RWPE2 (cell line): ENCODE data around the gene LBHD1.
"Not testable (repeated sequence)": the region's sequence is repeated elsewhere in the genome, so short reads cannot be mapped to it uniquely, and the experiment has no call there.

ENCODE experiments used
- ATAC-seq: fragments of 200-7000 bp; cut with Tn5 transposase; 3 replicates; pipeline ENCODE4 v1.9.1; 2021; ENCODE audit warnings: low read depth
- DNase-seq: peaks from one replicate; pipeline ENCODE4 v3.0.0-alpha.2; 2020; ENCODE audit warnings: low spot score
- H3K27ac ChIP-seq: fragments of 450-650 bp; 2 replicates; pipeline ENCODE4 v1.5.1; 2017; ENCODE audit warnings: mild to moderate bottlenecking; ENCODE audit not compliant: poor library complexity, severe bottlenecking
- H3K27me3 ChIP-seq: fragments of 250-450 bp; sonication (Bioruptor Pico); 2 replicates; pipeline ENCODE4 v1.5.1; 2021; ENCODE audit warnings: mild to moderate bottlenecking, moderate library complexity; ENCODE audit not compliant: insufficient read depth, poor library complexity, severe bottlenecking
- H3K36me3 ChIP-seq: fragments of 250-450 bp; sonication (Bioruptor Pico); 2 replicates; pipeline ENCODE4 v1.5.1; 2020; ENCODE audit warnings: low read depth, mild to moderate bottlenecking, moderate library complexity
- H3K4me1 ChIP-seq: fragments of 250-450 bp; sonication (Bioruptor Pico); 2 replicates; pipeline ENCODE4 v1.5.1; 2021; ENCODE audit warnings: mild to moderate bottlenecking, moderate library complexity; ENCODE audit not compliant: insufficient read depth, poor library complexity, severe bottlenecking
- H3K4me3 ChIP-seq: fragments of 250-450 bp; sonication (Bioruptor Pico); 2 replicates; pipeline ENCODE4 v1.5.1; 2021; ENCODE audit warnings: mild to moderate bottlenecking, moderate library complexity; ENCODE audit not compliant: severe bottlenecking
- H3K9me3 ChIP-seq: fragments of 250-450 bp; sonication (Bioruptor Pico); 2 replicates; pipeline ENCODE4 v1.5.1; 2021; ENCODE audit warnings: mild to moderate bottlenecking, moderate library complexity; ENCODE audit not compliant: severe bottlenecking
- CTCF ChIP-seq: fragments of 450-650 bp; IDR thresholded peaks from one replicate; pipeline ENCODE4 v1.5.1; 2017; ENCODE audit warnings: mild to moderate bottlenecking, moderate library complexity; ENCODE audit not compliant: poor library complexity, severe bottlenecking

Gene LBHD1

GRCh38 chr11:62621567-62622470, 50.2 kb downstream of the LBHD1 start, which contains the start of gene B3GAT3:
B3GAT3 (minus strand) TSS chr11:62621986; CDS start chr11:62621947, 39 bp downstream.
- peak within 1 kb of the TSS; percentile 84 for H3K27ac ChIP-seq
- no peak for TF ChIP-seq CTCF

GRCh38 chr11:62621027-62621566, 51.0 kb downstream of the LBHD1 start:
- Histone ChIP-seq H3K27ac (peak overlapping the region; percentile 84), H3K27me3 (no peaks in the 10 kb centered on the region), H3K9me3 (no peaks in the 10 kb centered on the region), H3K36me3 (peaks cover 12% of the 10 kb centered on the region), H3K4me3 (peak overlapping the region; percentile 54), H3K4me1 (peaks cover 16% of the 10 kb centered on the region)
- DNase-seq: no peak
- no peak for TF ChIP-seq CTCF
- ATAC-seq: no peak; the same call in 2 of the 3 replicates

More at GRCh38 chr11:62621567-62622470, 50.2 kb downstream of the LBHD1 start, which contains the start of gene B3GAT3:
- Histone ChIP-seq H3K4me3 (peak within 1 kb of the TSS; percentile 54), H3K4me1 (peaks cover 16% of the 10 kb centered on the region), H3K27me3 (no peaks in the 10 kb centered on the region), H3K9me3 (no peaks in the 10 kb centered on the region), H3K36me3 (peaks cover 19% of the 10 kb centered on the region)
- peak; percentile 91 for ATAC-seq
- peak; percentile 99 for DNase-seq

GRCh38 chr11:62616957-62617356, 55.1 kb downstream of the LBHD1 start:
- not testable (repeated sequence) for H3K9me3 ChIP-seq, H3K4me3 ChIP-seq, H3K27me3 ChIP-seq, H3K36me3 ChIP-seq, H3K27ac ChIP-seq, DNase-seq, ATAC-seq
- peaks cover 17% of the 10 kb centered on the region for H3K4me1 ChIP-seq

- Histone ChIP-seq H3K9me3 (no peaks in the 10 kb centered on the region), H3K4me1 (peaks cover 12% of the 10 kb centered on the region), H3K36me3 (peaks cover 11% of the 10 kb centered on the region), H3K27ac (peak overlapping the region; percentile 95), H3K27me3 (no peaks in the 10 kb centered on the region), H3K4me3 (no peak overlapping the region)
- DNase-seq: no peak
- TF ChIP-seq CTCF: no peak
- no peak for ATAC-seq
These were observed 56.5 kb downstream of the LBHD1 start for GRCh38 chr11:62615521-62615920.

GRCh38 chr11:62614275-62614674, 57.8 kb downstream of the LBHD1 start:
- no peak overlapping the region for H3K4me3 ChIP-seq
- peak overlapping the region; percentile 95 for H3K27ac ChIP-seq
- ATAC-seq: 0 out of 3 replicates have a peak, but pooled peaks have one; percentile 16
- peaks cover 4% of the 10 kb centered on the region for H3K4me1 ChIP-seq
- no peak for TF ChIP-seq CTCF
- peaks cover 15% of the 10 kb centered on the region for H3K36me3 ChIP-seq
- no peaks in the 10 kb centered on the region for H3K9me3 ChIP-seq
- DNase-seq: no peak
- no peaks in the 10 kb centered on the region for H3K27me3 ChIP-seq
